HepG2 (cell line): Measurements from ENCODE around the gene CYSRT1. TPM values are rescaled to one million over a fixed set of nuclear protein-coding genes. Genes with fewer than 3 reads are reported as not detected.

Experiments used
- ATAC-seq: fragments of 200-7000 bp; cut with Tn5 transposase; 3 replicates; pipeline ENCODE4 v1.9.1; 2020; ENCODE audit warnings: mild to moderate bottlenecking, moderate library complexity
- BruUV-seq: library from RNA; stranded (reverse); fragments of 400-500 nt; replicated peaks from 2 replicates; lab custom pipeline; 2021; lab: Mats Ljungman, UMichigan
- CTCF ChIA-PET: fragments of 300-600 bp; formaldehyde crosslinking; extraction: SDS; loops from one replicate; lab custom pipeline; 2021; ENCODE audit warnings: low total read pairs, inconsistent platforms, low intra/inter-chr PET ratio; lab: Yijun Ruan, JAX
- POLR2A ChIA-PET: fragments of 350-600 bp; sonication (Branson Sonifier 250); formaldehyde crosslinking; loops from one replicate; lab custom pipeline; 2020; ENCODE audit warnings: antibody characterized with exemption, inconsistent platforms; lab: Yijun Ruan, JAX
- DNase-seq: peaks from one replicate; pipeline ENCODE4 v3.0.0-alpha.2; 2015; ENCODE audit warnings: low spot score
- FAIRE-seq: peaks from 3 replicates; lab custom pipeline; 2011; peaks lifted over from hg19 to GRCh38; lab: Jason Lieb, UNC
- H2AFZ ChIP-seq: one replicate; pipeline ENCODE4 v1.6.1; 2011; ENCODE audit warnings: low read length, inconsistent platforms
- H3K27ac ChIP-seq: fragments of 300-600 bp; 3 replicates; pipeline ENCODE4 v1.8.0; 2011; ENCODE audit warnings: mixed run types, mild to moderate bottlenecking, mixed read lengths, low read length, inconsistent platforms; ENCODE audit not compliant: insufficient read depth; ENCODE audit errors: extremely low read length
- H3K27me3 ChIP-seq, 2 experiments: fragments of 200-600 bp in 1 of 2; 2 replicates in 1 of 2; 3 replicates in 1 of 2; pipeline versions ENCODE4 v1.6.0 to v1.8.0; 2011; ENCODE audit warnings: low read length in 2 of 2, mild to moderate bottlenecking in 2 of 2, moderate library complexity in 2 of 2, inconsistent platforms in 1 of 2; ENCODE audit not compliant: insufficient read depth in 2 of 2, control insufficient read depth in 1 of 2
- H3K36me3 ChIP-seq, 2 experiments: fragments of 200-600 bp in 1 of 2; replicated peaks in 1 of 2; 2 replicates in 1 of 2; 3 replicates in 1 of 2; pipeline versions ENCODE4 v1.5.1 to v1.8.0; 2011; ENCODE audit warnings: low read length in 2 of 2, inconsistent platforms in 1 of 2; ENCODE audit not compliant: insufficient read depth in 2 of 2, control insufficient read depth in 1 of 2
- H3K4me1 ChIP-seq: 2 replicates; pipeline ENCODE4 v1.5.1; 2012; ENCODE audit warnings: low read length, inconsistent platforms; ENCODE audit not compliant: insufficient read depth
- H3K4me2 ChIP-seq: 2 replicates; pipeline ENCODE4 v1.6.0; 2011; ENCODE audit warnings: low read depth, low read length, inconsistent platforms
- H3K4me3 ChIP-seq, 3 experiments: fragments of 200-600 bp in 1 of 3; sonication (generic), shearing (Covaris generic) in 1 of 3; replicated peaks in 1 of 3; 2 replicates each; pipeline ENCODE4 v1.5.1; 2011 to 2016; ENCODE audit warnings: low read length in 3 of 3, inconsistent platforms in 2 of 3, low read depth in 2 of 3, mild to moderate bottlenecking in 2 of 3, control low read depth in 1 of 3, mixed read lengths in 1 of 3; ENCODE audit not compliant: insufficient read depth in 1 of 3
- H3K79me2 ChIP-seq: one replicate; pipeline ENCODE4 v1.6.1; 2011; ENCODE audit warnings: low read length, inconsistent platforms; ENCODE audit not compliant: insufficient read depth
- H3K9ac ChIP-seq: 2 replicates; pipeline ENCODE4 v1.6.0; 2011; ENCODE audit warnings: mild to moderate bottlenecking, low read depth, low read length, inconsistent platforms; ENCODE audit not compliant: insufficient read depth
- H3K9me3 ChIP-seq: 2 replicates; pipeline ENCODE4 v1.5.1; 2012; ENCODE audit warnings: mild to moderate bottlenecking, low read length
- H4K20me1 ChIP-seq: 2 replicates; pipeline ENCODE4 v1.6.0; 2011; ENCODE audit warnings: inconsistent platforms, mild to moderate bottlenecking, low read length, moderate library complexity; ENCODE audit not compliant: insufficient read depth
- CBX5 ChIP-seq: sonication (generic); formaldehyde crosslinking; IDR thresholded peaks from 2 replicates; pipeline ENCODE4 v1.4.0; 2020; ENCODE audit warnings: missing genetic modification reagents, borderline replicate concordance
- CEBPB ChIP-seq: IDR thresholded peaks from 2 replicates; pipeline ENCODE4 v1.6.1; 2011; ENCODE audit warnings: low read depth, low read length, improper control_type of control experiment, borderline replicate concordance
- HDAC1 ChIP-seq: sonication (generic); formaldehyde crosslinking; IDR thresholded peaks from 2 replicates; pipeline ENCODE4 v1.5.1; 2020; ENCODE audit warnings: mild to moderate bottlenecking, missing genetic modification reagents
- KAT8 ChIP-seq: IDR thresholded peaks from 2 replicates; pipeline ENCODE4 v1.6.1; 2016; ENCODE audit warnings: missing genetic modification reagents, missing compliant biosample characterization
- ZFP41 ChIP-seq: sonication (generic); formaldehyde crosslinking; IDR thresholded peaks from 2 replicates; pipeline ENCODE4 v1.4.0; 2020; ENCODE audit warnings: mild to moderate bottlenecking, missing genetic modification reagents, borderline replicate concordance
- ZNF543 ChIP-seq: sonication (generic); formaldehyde crosslinking; IDR thresholded peaks from 2 replicates; pipeline ENCODE4 v1.4.0; 2020; ENCODE audit warnings: mild to moderate bottlenecking, missing genetic modification reagents
- WGBS: methylation state at CpG from one replicate; pipeline ENCODE4 v1.1.6; 2017; ENCODE audit warnings: low lambda C conversion rate; 5-methylcytosine and 5-hydroxymethylcytosine counted together
- in situ Hi-C: cut with HindIII; loops from 2 replicates; pipeline ENCODE4 v1.10.0; 2017; ENCODE audit warnings: low pct_unique_long_range_greater_than_20kb; ENCODE audit not compliant: extremely low pct_ligation_motif_present
- intact Hi-C: fragments of 100-400 bp; cut with micrococcal nuclease; formaldehyde crosslinking; loops from one replicate; pipeline ENCODE4 v1.10.0; 2022; ENCODE audit not compliant: unreplicated experiment
- polyA plus RNA-seq, 8 experiments: library from polyadenylated mRNA; depleted of rRNA in 3 of 8; stranded (reverse) in 7 of 8; unstranded in 1 of 8; fragments of >200 nt; fragmentation: Illumina TruSeq in 4 of 8; extraction: Trizol in 4 of 8; gene quantifications; 2 replicates each; pipeline versions ENCODE4 v1.2.1 to v1.2.3, GENCODE V29; 2011 to 2016; ENCODE audit warnings: low read depth in 4 of 8, missing spikeins in 1 of 8, mixed read lengths in 1 of 8; ENCODE audit not compliant: insufficient read depth in 1 of 8
- total RNA-seq, 5 experiments: library from RNA; depleted of rRNA; stranded (reverse); fragments of >200 nt; fragmentation: Illumina TruSeq; extraction: Trizol; gene quantifications; 2 replicates each; pipeline ENCODE4 v1.2.3, GENCODE V29; 2016; ENCODE audit warnings: low read depth in 1 of 5

CYSRT1 gene
- total and polyA plus RNA-seq, 2 of the 13 experiments (the other 11 are each of a cell fraction or from before 2014, with no cell fraction given): 1.5 to 2.1 TPM

DNA sequence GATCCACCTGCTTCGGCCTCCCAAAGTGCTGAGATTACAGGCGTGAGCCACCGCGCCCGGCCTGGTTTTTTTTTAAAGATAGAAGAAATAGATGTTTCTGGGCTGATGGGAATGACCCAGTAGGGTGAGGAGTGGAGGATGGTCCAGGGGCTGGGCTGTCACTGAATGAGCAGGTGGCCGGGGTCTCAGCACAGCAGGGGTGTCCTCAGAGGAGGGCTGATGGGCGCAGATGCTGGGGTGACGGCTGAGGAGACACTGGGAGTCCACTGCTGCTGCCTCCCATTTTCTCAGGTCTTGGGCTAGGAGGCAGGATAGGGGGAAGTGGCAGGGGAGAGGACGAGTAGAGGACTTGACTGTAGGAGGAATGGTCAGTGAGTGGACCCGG, 50.2 kb downstream of the CYSRT1 start:
- intact Hi-C loops (no loop called here), in situ Hi-C loops (no loop called here)
- H3K79me2 ChIP-seq: peaks cover 6% of the 10 kb centered on the region
- DNase-seq (no peak), FAIRE-seq (no peak)
- H3K4me2 ChIP-seq: 0 out of 2 replicates have a peak overlapping the region, but pooled peaks have one; percentile 88
- no peak overlapping the region for H3K9ac ChIP-seq
- POLR2A ChIA-PET: interaction anchor here (1.2 kb wide), 1 partner anchor 32 kb away, joined by 5 read pairs; no protein-coding TSS in a partner anchor
- H3K4me3 ChIP-seq: no peak overlapping the region
- no peaks in the 10 kb centered on the region for H3K9me3 ChIP-seq
- H4K20me1 ChIP-seq: no peaks in the 10 kb centered on the region
- H2AFZ ChIP-seq: no peak overlapping the region
- CTCF ChIA-PET: no interaction called here
- H3K27ac ChIP-seq: peak overlapping the region; percentile 18
- WGBS: 87% methylated on average over 10 of the region's 10 CpGs
- BruUV-seq: no TSS peak
- no peaks in the 10 kb centered on the region; a peak in 1 of 5 replicates for H3K27me3 ChIP-seq
- H3K36me3 ChIP-seq: peaks cover 7 to 20% of the 10 kb centered on the region in 2 experiments; a peak in 4 of 5 replicates
- TF ChIP-seq KAT8: no peak
- TF ChIP-seq CEBPB: no peak
- no peak for TF ChIP-seq ZNF543 (CRISPR knock-in tag)
- TF ChIP-seq ZFP41 (CRISPR knock-in tag): no peak
- no peak for TF ChIP-seq CBX5 (CRISPR knock-in tag)
- TF ChIP-seq HDAC1 (CRISPR knock-in tag): no peak
- TF ChIP-seq, all 625 proteins: peak for 0
- ATAC-seq: no peak
- H3K4me1 ChIP-seq: peaks cover 21% of the 10 kb centered on the region

Other genes starting within 250 kb of the CYSRT1 start
Only the 30 nearest of the 32 such genes appear.
- 20.7 and 31.9 TPM in 2 replicates for gene PAXX, start 232.8 kb upstream of the CYSRT1 start, total RNA-seq (2016; rRNA removed; fragmentation: Illumina TruSeq; extraction: Trizol)
- gene PAXX, start 232.8 kb upstream of the CYSRT1 start, polyA plus RNA-seq (2011; rRNA removed): 14.0 and 18.0 TPM in 2 replicates
- 0.34 and 0.51 TPM in 2 replicates for gene CLIC3, start 228.6 kb upstream of the CYSRT1 start, total RNA-seq (2016; rRNA removed; fragmentation: Illumina TruSeq; extraction: Trizol)
- 1.5 and 1.6 TPM in 2 replicates for gene CLIC3, start 228.6 kb upstream of the CYSRT1 start, polyA plus RNA-seq (2011; rRNA removed)
- 0.72 and 2.9 TPM in 2 replicates for gene ABCA2, start 196.9 kb upstream of the CYSRT1 start, total RNA-seq (2016; rRNA removed; fragmentation: Illumina TruSeq; extraction: Trizol)
- gene ABCA2, start 196.9 kb upstream of the CYSRT1 start, polyA plus RNA-seq (2011; rRNA removed): 19.2 and 21.0 TPM in 2 replicates
- not detected in 2 replicates for gene FUT7, start 193.1 kb upstream of the CYSRT1 start, total RNA-seq (2016; rRNA removed; fragmentation: Illumina TruSeq; extraction: Trizol)
- gene FUT7, start 193.1 kb upstream of the CYSRT1 start, polyA plus RNA-seq (2011; rRNA removed): 0.05 TPM in 1 of 2 replicates, not detected in the other
- gene NPDC1, start 179.0 kb upstream of the CYSRT1 start, total RNA-seq (2016; rRNA removed; fragmentation: Illumina TruSeq; extraction: Trizol): 0.63 and 0.84 TPM in 2 replicates
- gene NPDC1, start 179.0 kb upstream of the CYSRT1 start, polyA plus RNA-seq (2011; rRNA removed): 5.4 and 7.0 TPM in 2 replicates
- gene ENTPD2, start 171.1 kb upstream of the CYSRT1 start, total RNA-seq (2016; rRNA removed; fragmentation: Illumina TruSeq; extraction: Trizol): 0.87 and 0.95 TPM in 2 replicates
- gene ENTPD2, start 171.1 kb upstream of the CYSRT1 start, polyA plus RNA-seq (2011; rRNA removed): 3.2 and 4.1 TPM in 2 replicates
- 35.9 and 42.8 TPM in 2 replicates for gene SAPCD2, start 154.6 kb upstream of the CYSRT1 start, total RNA-seq (2016; rRNA removed; fragmentation: Illumina TruSeq; extraction: Trizol)
- 18.7 and 21.9 TPM in 2 replicates for gene SAPCD2, start 154.6 kb upstream of the CYSRT1 start, polyA plus RNA-seq (2011; rRNA removed)
- gene UAP1L1, start 147.7 kb upstream of the CYSRT1 start, total RNA-seq (2016; rRNA removed; fragmentation: Illumina TruSeq; extraction: Trizol): 6.2 and 6.4 TPM in 2 replicates
- 5.4 and 6.0 TPM in 2 replicates for gene UAP1L1, start 147.7 kb upstream of the CYSRT1 start, polyA plus RNA-seq (2011; rRNA removed)
- 19.0 and 48.9 TPM in 2 replicates for gene MAN1B1, start 138.2 kb upstream of the CYSRT1 start, total RNA-seq (2016; rRNA removed; fragmentation: Illumina TruSeq; extraction: Trizol)
- 59.5 and 60.6 TPM in 2 replicates for gene MAN1B1, start 138.2 kb upstream of the CYSRT1 start, polyA plus RNA-seq (2011; rRNA removed)
- 0.66 and 1.2 TPM in 2 replicates for gene DPP7, start 110.4 kb upstream of the CYSRT1 start, total RNA-seq (2016; rRNA removed; fragmentation: Illumina TruSeq; extraction: Trizol)
- gene DPP7, start 110.4 kb upstream of the CYSRT1 start, polyA plus RNA-seq (2011; rRNA removed): 4.5 and 6.5 TPM in 2 replicates
- gene GRIN1, start 86.0 kb upstream of the CYSRT1 start, total RNA-seq (2016; rRNA removed; fragmentation: Illumina TruSeq; extraction: Trizol): not detected in 2 replicates
- gene GRIN1, start 86.0 kb upstream of the CYSRT1 start, polyA plus RNA-seq (2011; rRNA removed): 0.05 and 0.13 TPM in 2 replicates
- gene LRRC26, start 55.1 kb upstream of the CYSRT1 start, total RNA-seq (2016; rRNA removed; fragmentation: Illumina TruSeq; extraction: Trizol): not detected in 2 replicates
- gene LRRC26, start 55.1 kb upstream of the CYSRT1 start, polyA plus RNA-seq (2011; rRNA removed): not detected in 2 replicates
- gene TMEM210, start 53.1 kb upstream of the CYSRT1 start, total RNA-seq (2016; rRNA removed; fragmentation: Illumina TruSeq; extraction: Trizol): not detected in 2 replicates
- gene TMEM210, start 53.1 kb upstream of the CYSRT1 start, polyA plus RNA-seq (2011; rRNA removed): not detected in 2 replicates
- 7.4 and 12.3 TPM in 2 replicates for gene ANAPC2, start 36.6 kb upstream of the CYSRT1 start, total RNA-seq (2016; rRNA removed; fragmentation: Illumina TruSeq; extraction: Trizol)
- 15.4 and 21.6 TPM in 2 replicates for gene ANAPC2, start 36.6 kb upstream of the CYSRT1 start, polyA plus RNA-seq (2011; rRNA removed)
- gene SSNA1, start 36.5 kb upstream of the CYSRT1 start, total RNA-seq (2016; rRNA removed; fragmentation: Illumina TruSeq; extraction: Trizol): 41.2 and 49.4 TPM in 2 replicates
- 35.9 and 44.8 TPM in 2 replicates for gene SSNA1, start 36.5 kb upstream of the CYSRT1 start, polyA plus RNA-seq (2011; rRNA removed)
- gene TPRN, start 24.4 kb upstream of the CYSRT1 start, total RNA-seq (2016; rRNA removed; fragmentation: Illumina TruSeq; extraction: Trizol): 17.5 and 19.2 TPM in 2 replicates
- gene TPRN, start 24.4 kb upstream of the CYSRT1 start, polyA plus RNA-seq (2011; rRNA removed): 10.1 and 12.4 TPM in 2 replicates
- 36.7 and 36.9 TPM in 2 replicates for gene TMEM203, start 19.5 kb upstream of the CYSRT1 start, total RNA-seq (2016; rRNA removed; fragmentation: Illumina TruSeq; extraction: Trizol)
- 23.0 and 23.4 TPM in 2 replicates for gene TMEM203, start 19.5 kb upstream of the CYSRT1 start, polyA plus RNA-seq (2011; rRNA removed)
- 4.9 and 8.7 TPM in 2 replicates for gene NDOR1, start 19.5 kb upstream of the CYSRT1 start, total RNA-seq (2016; rRNA removed; fragmentation: Illumina TruSeq; extraction: Trizol)
- gene NDOR1, start 19.5 kb upstream of the CYSRT1 start, polyA plus RNA-seq (2011; rRNA removed): 3.6 and 4.2 TPM in 2 replicates
- 1.8 and 2.1 TPM in 2 replicates for gene RNF208, start 2.9 kb upstream of the CYSRT1 start, total RNA-seq (2016; rRNA removed; fragmentation: Illumina TruSeq; extraction: Trizol)
- 1.6 and 2.0 TPM in 2 replicates for gene RNF208, start 2.9 kb upstream of the CYSRT1 start, polyA plus RNA-seq (2011; rRNA removed)
- gene RNF224, start 2.3 kb downstream of the CYSRT1 start, total RNA-seq (2016; rRNA removed; fragmentation: Illumina TruSeq; extraction: Trizol): 0.09 and 0.10 TPM in 2 replicates
- not detected in 2 replicates for gene RNF224, start 2.3 kb downstream of the CYSRT1 start, polyA plus RNA-seq (2011; rRNA removed)
- gene SLC34A3, start 5.7 kb downstream of the CYSRT1 start, total RNA-seq (2016; rRNA removed; fragmentation: Illumina TruSeq; extraction: Trizol): 0.38 and 1.0 TPM in 2 replicates
- gene SLC34A3, start 5.7 kb downstream of the CYSRT1 start, polyA plus RNA-seq (2011; rRNA removed): 0.07 and 0.20 TPM in 2 replicates
- 412 and 481 TPM in 2 replicates for gene TUBB4B, start 16.1 kb downstream of the CYSRT1 start, total RNA-seq (2016; rRNA removed; fragmentation: Illumina TruSeq; extraction: Trizol)
- 182 and 243 TPM in 2 replicates for gene TUBB4B, start 16.1 kb downstream of the CYSRT1 start, polyA plus RNA-seq (2011; rRNA removed)
- gene STPG3, start 26.1 kb downstream of the CYSRT1 start, total RNA-seq (2016; rRNA removed; fragmentation: Illumina TruSeq; extraction: Trizol): not detected in 2 replicates
- gene STPG3, start 26.1 kb downstream of the CYSRT1 start, polyA plus RNA-seq (2011; rRNA removed): not detected in 2 replicates
- 38.7 and 45.8 TPM in 2 replicates for gene NELFB, start 30.2 kb downstream of the CYSRT1 start, total RNA-seq (2016; rRNA removed; fragmentation: Illumina TruSeq; extraction: Trizol)
- 26.5 and 38.0 TPM in 2 replicates for gene NELFB, start 30.2 kb downstream of the CYSRT1 start, polyA plus RNA-seq (2011; rRNA removed)
- 7.0 and 14.2 TPM in 2 replicates for gene TOR4A, start 52.6 kb downstream of the CYSRT1 start, total RNA-seq (2016; rRNA removed; fragmentation: Illumina TruSeq; extraction: Trizol)
- 11.1 and 16.4 TPM in 2 replicates for gene TOR4A, start 52.6 kb downstream of the CYSRT1 start, polyA plus RNA-seq (2011; rRNA removed)
- 0.14 and 0.22 TPM in 2 replicates for gene NRARP, start 77.1 kb downstream of the CYSRT1 start, total RNA-seq (2016; rRNA removed; fragmentation: Illumina TruSeq; extraction: Trizol)
- 0.46 and 0.73 TPM in 2 replicates for gene NRARP, start 77.1 kb downstream of the CYSRT1 start, polyA plus RNA-seq (2011; rRNA removed)
- 1.3 and 2.7 TPM in 2 replicates for gene EXD3, start 198.0 kb downstream of the CYSRT1 start, total RNA-seq (2016; rRNA removed; fragmentation: Illumina TruSeq; extraction: Trizol)
- 4.8 and 9.1 TPM in 2 replicates for gene EXD3, start 198.0 kb downstream of the CYSRT1 start, polyA plus RNA-seq (2011; rRNA removed)
- 0.63 and 1.2 TPM in 2 replicates for gene NOXA1, start 198.2 kb downstream of the CYSRT1 start, total RNA-seq (2016; rRNA removed; fragmentation: Illumina TruSeq; extraction: Trizol)
- gene NOXA1, start 198.2 kb downstream of the CYSRT1 start, polyA plus RNA-seq (2011; rRNA removed): 0.78 and 2.1 TPM in 2 replicates
- 0.21 and 0.44 TPM in 2 replicates for gene ENTPD8, start 216.2 kb downstream of the CYSRT1 start, total RNA-seq (2016; rRNA removed; fragmentation: Illumina TruSeq; extraction: Trizol)
- 0.26 and 0.38 TPM in 2 replicates for gene ENTPD8, start 216.2 kb downstream of the CYSRT1 start, polyA plus RNA-seq (2011; rRNA removed)
- gene NSMF, start 234.2 kb downstream of the CYSRT1 start, total RNA-seq (2016; rRNA removed; fragmentation: Illumina TruSeq; extraction: Trizol): 38.3 and 44.3 TPM in 2 replicates
- gene NSMF, start 234.2 kb downstream of the CYSRT1 start, polyA plus RNA-seq (2011; rRNA removed): 183 and 271 TPM in 2 replicates